Psoas muscle (tissue), 8 donors: Measurements from ENCODE around the gene PPFIA1. TPM values are rescaled to one million over a fixed set of nuclear protein-coding genes. Genes with fewer than 3 reads are reported as not detected.

ENCODE experiments used
- ATAC-seq, 4 donors: fragments of 200-7000 bp; cut with Tn5 transposase; one replicate each; pipeline ENCODE4 v1.9.1; 2020; ENCODE audit warnings: moderate library complexity in 3 of 4, mild to moderate bottlenecking in 2 of 4
- DNase-seq, 2 donors: peaks; one replicate each; pipeline ENCODE4 v3.0.0-alpha.2; 2020
- H3K27ac ChIP-seq: fragments of 200-600 bp; one replicate; pipeline ENCODE4 v1.8.0; 2022
- H3K27me3 ChIP-seq, 3 donors: fragments of 200-600 bp in 1 of 3; one replicate each; pipeline versions ENCODE4 v1.6.1 to v1.8.0; 2013 to 2022; ENCODE audit warnings: low read length in 2 of 3, mild to moderate bottlenecking in 2 of 3, moderate library complexity in 1 of 3; ENCODE audit not compliant: insufficient read depth in 3 of 3
- H3K36me3 ChIP-seq, 2 donors: fragments of 200-600 bp in 1 of 2; one replicate each; pipeline versions ENCODE4 v1.6.1 to v1.8.0; 2013 to 2022; ENCODE audit warnings: low read depth in 1 of 2, mild to moderate bottlenecking in 1 of 2, moderate library complexity in 1 of 2; ENCODE audit not compliant: insufficient read depth in 1 of 2
- H3K4me1 ChIP-seq: fragments of 200-600 bp; one replicate; pipeline ENCODE4 v1.8.0; 2022
- H3K4me3 ChIP-seq: fragments of 200-600 bp; one replicate; pipeline ENCODE4 v1.8.0; 2022; ENCODE audit warnings: mild to moderate bottlenecking
- H3K9me3 ChIP-seq: fragments of 200-600 bp; one replicate; pipeline ENCODE4 v1.8.0; 2022
- CTCF ChIP-seq: fragments of 200-600 bp; IDR thresholded peaks from one replicate; pipeline ENCODE4 v1.8.0; 2022; ENCODE audit warnings: antibody characterized with exemption
- WGBS, 3 donors: extraction: QIAGEN DNeasy Blood & Tissue Kit; methylation state at CpG; one replicate each; pipeline versions ENCODE4 v1.1.6 to v1.1.7; 2013; 5-methylcytosine and 5-hydroxymethylcytosine counted together
- intact Hi-C, 2 donors: fragments of 100-400 bp; cut with DNase I; formaldehyde crosslinking; loops; one replicate each; pipeline versions ENCODE4 v1.11.0 to v1.14.2; 2022
- polyA plus RNA-seq, 3 donors: library from polyadenylated mRNA; stranded (reverse); fragments of 200-250 nt; gene quantifications; one replicate each; pipeline ENCODE4 v1.2.3, GENCODE V29; 2013
- total RNA-seq, 4 donors: library from RNA; stranded (reverse); fragmentation: NEBNext Ultra II Directional in 2 of 4; extraction: Animal tissue kit (Norgen Biotek cat#: 25700) in 2 of 4; gene quantifications; one replicate each; pipeline versions ENCODE4 v1.2.1 to v1.2.4, GENCODE V29; 2021 to 2023
- donor health status: healthy with polysubstance abuse.
- donor health status: DM: no; HTN: no; CAD: no; lungs with moderate emphysema.
- donor health status: Bipolar disorder and iron deficiency.
- donor health status: healthy.
- donor health status: DM: yes; HTN: yes; CAD: no.
- donor health status: DM: no; HTN: no; CAD: no.
- donor health status: DM: no; HTN: no; CAD: no.
- donor health status: DM: yes; HTN: yes; CAD: no.

Gene PPFIA1
- total and polyA plus RNA-seq, 7 donors, result 16.7 to 49.5 (median 34.3) TPM

- no peak for ATAC-seq
- Histone ChIP-seq H3K27me3 (no peaks in the 10 kb centered on the region), H3K4me1 (no peaks in the 10 kb centered on the region), H3K4me3 (no peak overlapping the region), H3K36me3 (peaks cover 5 to 100% of the 10 kb centered on the region in 2 donors), H3K27ac (no peak overlapping the region), H3K9me3 (no peaks in the 10 kb centered on the region)
- TF ChIP-seq CTCF, result no peak
- DNase-seq, result peak in 1 of 2 donors; percentile 26
- intact Hi-C loops, result no loop called here
- 95 to 98% (median 95%) methylated on average over 20 to 25 of the region's 25 CpGs for WGBS, 3 donors
These were observed 160.4 kb downstream of the PPFIA1 start for GRCh38 chr11:70430671-70431574.

- WGBS, 3 donors, result 97 to 99% (median 97%) methylated on average over 12 of the region's 12 CpGs
- no peaks in the 10 kb centered on the region for H3K4me1 ChIP-seq
- H3K9me3 ChIP-seq, result no peaks in the 10 kb centered on the region
- no peaks in the 10 kb centered on the region for H3K27me3 ChIP-seq
- no peak for TF ChIP-seq CTCF
- H3K4me3 ChIP-seq, result no peak overlapping the region
- intact Hi-C loops, result no loop called here
- peaks cover 5 to 100% of the 10 kb centered on the region in 2 donors for H3K36me3 ChIP-seq
- H3K27ac ChIP-seq, result no peak overlapping the region
- no peak for ATAC-seq
- no peak for DNase-seq
These were observed 161.1 kb downstream of the PPFIA1 start for GRCh38 chr11:70431611-70432010.

- Histone ChIP-seq H3K4me1 (no peaks in the 10 kb centered on the region), H3K4me3 (no peak overlapping the region), H3K27me3 (no peaks in the 10 kb centered on the region), H3K9me3 (no peaks in the 10 kb centered on the region), H3K27ac (no peak overlapping the region), H3K36me3 (peaks cover 5 to 100% of the 10 kb centered on the region in 2 donors)
- TF ChIP-seq CTCF, result no peak
- intact Hi-C loops, result no loop called here
- ATAC-seq, result no peak
- 80 to 90% (median 80%) methylated on average over 16 of the region's 16 CpGs for WGBS, 3 donors
- no peak for DNase-seq
These were observed 161.6 kb downstream of the PPFIA1 start for GRCh38 chr11:70432065-70432464.

GRCh38 chr11:70432580-70432979 lies 162.1 kb downstream of the PPFIA1 start:
- H3K4me1 ChIP-seq, result no peaks in the 10 kb centered on the region
- H3K27me3 ChIP-seq, result no peaks in the 10 kb centered on the region
- H3K9me3 ChIP-seq, result no peaks in the 10 kb centered on the region
- no peak for TF ChIP-seq CTCF
- intact Hi-C loops, result no loop called here
- no peak overlapping the region for H3K27ac ChIP-seq
- H3K36me3 ChIP-seq, result peaks cover 5 to 99% of the 10 kb centered on the region in 2 donors
- DNase-seq, result no peak
- 90 to 91% (median 90%) methylated on average over 15 of the region's 15 CpGs for WGBS, 3 donors
- ATAC-seq, result no peak
- H3K4me3 ChIP-seq, result no peak overlapping the region
